GDM1 (cell line): ENCODE measurements around the gene NYNRIN.
"Not testable (repeated sequence)": the region's sequence is repeated elsewhere in the genome, so short reads cannot be mapped to it uniquely, and the experiment has no call there.

Source experiments
- DNase-seq: peaks from one replicate; lab custom pipeline; 2025; lab: John Stamatoyannopoulos, UW

NYNRIN gene

GRCh38 chr14:24398653-24399446, at the start of gene NYNRIN:
Gene NYNRIN, plus strand, starts transcription at chr14:24399003. Its CDS starts 244 bp downstream, at chr14:24399247.
- peak; percentile 77 for DNase-seq

GRCh38 chr14:24349742-24350141, 49.1 kb upstream of the NYNRIN start:
- no peak for DNase-seq

- DNase-seq = no peak
Measured at GRCh38 chr14:24351517-24351916, 47.3 kb upstream of the NYNRIN start.

- DNase-seq = no peak
Measured at GRCh38 chr14:24353559-24354481, 45.0 kb upstream of the NYNRIN start.

- DNase-seq = not testable (repeated sequence)
Measured at GRCh38 chr14:24354482-24354825, 44.3 kb upstream of the NYNRIN start.

- DNase-seq = no peak
Measured at GRCh38 chr14:24355009-24355408, 43.8 kb upstream of the NYNRIN start.

- no peak for DNase-seq
Measured at GRCh38 chr14:24356208-24356607, 42.6 kb upstream of the NYNRIN start.

GRCh38 chr14:24360281-24360680, 38.5 kb upstream of the NYNRIN start:
- DNase-seq = no peak

- DNase-seq = no peak
Measured at GRCh38 chr14:24361326-24361725, 37.5 kb upstream of the NYNRIN start.

- DNase-seq = no peak
Measured at GRCh38 chr14:24362241-24362960, 36.4 kb upstream of the NYNRIN start.

GRCh38 chr14:24363401-24363800, 35.4 kb upstream of the NYNRIN start:
- DNase-seq = no peak

GRCh38 chr14:24364841-24365240, 34.0 kb upstream of the NYNRIN start:
- no peak for DNase-seq

- peak; percentile 92 for DNase-seq
Measured at GRCh38 chr14:24365600-24366412, 33.0 kb upstream of the NYNRIN start.

GRCh38 chr14:24366413-24366720, 32.4 kb upstream of the NYNRIN start:
- DNase-seq = no peak

GRCh38 chr14:24366721-24367513, 31.9 kb upstream of the NYNRIN start:
- peak; percentile 80 for DNase-seq

- DNase-seq = peak; percentile 65
Measured at GRCh38 chr14:24367514-24368211, 31.1 kb upstream of the NYNRIN start, which contains the start of gene NFATC4. Gene NFATC4, plus strand, starts transcription at chr14:24368184. Its CDS starts 157 bp downstream, at chr14:24368341.

GRCh38 chr14:24368212-24368561, 30.6 kb upstream of the NYNRIN start:
- no peak for DNase-seq

- peak; percentile 40 for DNase-seq
Measured at GRCh38 chr14:24368562-24369252, 30.1 kb upstream of the NYNRIN start.

GRCh38 chr14:24369463-24369862, 29.3 kb upstream of the NYNRIN start:
- no peak for DNase-seq
